ENCODE results near the gene PRDM5. TPM values are rescaled to one million over a fixed set of nuclear protein-coding genes. Genes with fewer than 3 reads are reported as not detected.

Gene PRDM5
- total RNA-seq, 2 donors from 2014 or later, result 9.2 to 9.3 TPM

DNA sequence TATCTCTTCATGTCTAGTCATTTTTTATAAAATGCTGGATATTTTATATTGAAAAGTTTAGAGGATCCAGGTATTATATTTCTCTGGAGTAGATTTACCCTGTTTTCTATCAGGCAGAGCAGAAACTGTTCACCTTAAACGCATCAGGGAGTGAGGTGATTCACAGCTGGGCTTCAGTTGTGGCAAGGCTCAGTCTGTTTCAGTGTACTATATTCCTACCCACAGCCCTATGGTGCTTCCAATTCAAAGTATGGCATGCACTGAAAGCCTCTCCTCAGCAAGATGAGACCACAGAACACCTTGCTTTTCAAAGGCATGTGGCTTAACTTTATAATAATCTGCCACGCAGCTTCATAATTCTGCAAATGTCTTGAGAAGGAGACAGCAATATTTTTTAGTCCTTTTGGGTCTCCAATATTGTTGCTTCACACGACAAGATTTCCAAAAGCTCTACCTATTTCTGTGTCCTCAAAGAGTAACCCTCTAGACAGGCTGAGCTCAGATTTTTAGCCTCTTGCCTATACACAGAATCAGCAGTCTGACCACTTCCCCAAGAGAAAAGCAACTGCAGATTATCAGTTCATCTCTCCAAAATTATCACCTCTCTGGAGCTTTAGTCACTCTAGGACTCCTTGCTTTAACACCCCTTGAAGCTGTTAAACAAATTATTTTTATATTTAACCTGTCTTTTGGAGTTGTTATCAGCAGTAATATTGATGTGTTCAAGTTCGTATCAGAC is 24.4 kb downstream of the PRDM5 start:
- TF ChIP-seq, protein P1, sequence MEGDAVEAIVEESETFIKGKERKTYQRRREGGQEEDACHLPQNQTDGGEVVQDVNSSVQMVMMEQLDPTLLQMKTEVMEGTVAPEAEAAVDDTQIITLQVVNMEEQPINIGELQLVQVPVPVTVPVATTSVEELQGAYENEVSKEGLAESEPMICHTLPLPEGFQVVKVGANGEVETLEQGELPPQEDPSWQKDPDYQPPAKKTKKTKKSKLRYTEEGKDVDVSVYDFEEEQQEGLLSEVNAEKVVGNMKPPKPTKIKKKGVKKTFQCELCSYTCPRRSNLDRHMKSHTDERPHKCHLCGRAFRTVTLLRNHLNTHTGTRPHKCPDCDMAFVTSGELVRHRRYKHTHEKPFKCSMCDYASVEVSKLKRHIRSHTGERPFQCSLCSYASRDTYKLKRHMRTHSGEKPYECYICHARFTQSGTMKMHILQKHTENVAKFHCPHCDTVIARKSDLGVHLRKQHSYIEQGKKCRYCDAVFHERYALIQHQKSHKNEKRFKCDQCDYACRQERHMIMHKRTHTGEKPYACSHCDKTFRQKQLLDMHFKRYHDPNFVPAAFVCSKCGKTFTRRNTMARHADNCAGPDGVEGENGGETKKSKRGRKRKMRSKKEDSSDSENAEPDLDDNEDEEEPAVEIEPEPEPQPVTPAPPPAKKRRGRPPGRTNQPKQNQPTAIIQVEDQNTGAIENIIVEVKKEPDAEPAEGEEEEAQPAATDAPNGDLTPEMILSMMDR (IDR thresholded peaks at IDR 0.05), result no peak

DNA sequence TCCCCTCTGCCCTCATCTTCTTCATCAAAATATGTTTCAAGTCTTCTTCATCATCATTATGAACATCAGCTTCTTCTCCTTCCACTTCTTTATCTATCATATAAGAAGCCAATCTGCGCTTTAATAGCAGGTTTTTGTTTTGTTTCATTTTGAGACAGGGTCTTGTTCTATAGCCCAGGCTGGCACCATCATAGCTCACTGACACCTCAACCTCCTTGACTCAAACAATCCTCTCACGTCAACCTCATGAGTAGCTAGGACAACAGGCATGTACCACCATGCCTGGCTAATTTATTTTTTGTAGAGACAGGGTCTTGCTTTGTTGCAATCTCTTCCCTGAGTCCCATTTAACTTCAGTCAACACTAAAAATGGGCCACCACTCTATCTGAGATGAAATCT is 27.0 kb downstream of the PRDM5 start:
- TF ChIP-seq, protein P1 (IDR thresholded peaks at IDR 0.05), result no peak
- intact Hi-C loops (cut with DNase I), result no loop called here
- DNase-seq, result no peak

More for the DNA sequence above, 24.4 kb downstream of the PRDM5 start:
- Histone ChIP-seq H3K9me3 (no peaks in the 10 kb centered on the region), H3K27me3 (no peaks in the 10 kb centered on the region), H3K4me3 (no peak overlapping the region), H3K36me3 (no peaks in the 10 kb centered on the region), H3K27ac (no peak overlapping the region), H3K9ac (ENCODE audit: low read depth in 2 of 2, low read length in 2 of 2) (no peak overlapping the region), H3K4me1 (no peaks in the 10 kb centered on the region)
- DNase-seq, result no peak
- intact Hi-C loops (cut with DNase I), result no loop called here

DNA sequence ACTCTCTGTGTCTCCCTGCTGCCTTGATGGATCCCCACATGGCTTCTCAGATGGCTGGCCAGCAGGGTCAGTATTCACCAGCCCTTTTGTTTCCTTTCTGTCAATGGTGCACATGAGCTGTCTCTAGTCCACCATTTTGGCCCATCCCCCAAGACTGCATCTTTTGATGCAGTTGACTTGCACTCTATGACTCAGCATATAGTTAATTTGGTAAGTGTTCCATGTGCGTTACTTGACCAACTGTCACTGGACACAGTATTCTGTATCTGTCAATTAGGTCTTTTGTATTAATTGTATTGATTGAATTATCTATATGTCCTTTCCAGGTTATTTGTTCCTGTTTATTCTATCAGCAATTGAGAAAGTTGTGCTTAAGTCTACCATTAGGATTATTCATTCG is 29.2 kb downstream of the PRDM5 start:
- Histone ChIP-seq H3K27me3 (no peaks in the 10 kb centered on the region), H3K9ac (ENCODE audit: low read depth in 2 of 2, low read length in 2 of 2) (no peak overlapping the region), H3K4me1 (no peaks in the 10 kb centered on the region), H3K27ac (no peak overlapping the region), H3K4me3 (no peak overlapping the region), H3K36me3 (no peaks in the 10 kb centered on the region), H3K9me3 (no peaks in the 10 kb centered on the region)
- DNase-seq, result no peak
- intact Hi-C loops (cut with DNase I), result no loop called here
- TF ChIP-seq, protein P1 (IDR thresholded peaks at IDR 0.05), result no peak

More for the DNA sequence above, 27.0 kb downstream of the PRDM5 start:
- Histone ChIP-seq H3K36me3 (no peaks in the 10 kb centered on the region), H3K4me1 (no peaks in the 10 kb centered on the region), H3K27me3 (no peaks in the 10 kb centered on the region), H3K9me3 (no peaks in the 10 kb centered on the region), H3K9ac (ENCODE audit: low read depth in 2 of 2, low read length in 2 of 2) (no peak overlapping the region), H3K27ac (no peak overlapping the region), H3K4me3 (no peak overlapping the region)

DNA sequence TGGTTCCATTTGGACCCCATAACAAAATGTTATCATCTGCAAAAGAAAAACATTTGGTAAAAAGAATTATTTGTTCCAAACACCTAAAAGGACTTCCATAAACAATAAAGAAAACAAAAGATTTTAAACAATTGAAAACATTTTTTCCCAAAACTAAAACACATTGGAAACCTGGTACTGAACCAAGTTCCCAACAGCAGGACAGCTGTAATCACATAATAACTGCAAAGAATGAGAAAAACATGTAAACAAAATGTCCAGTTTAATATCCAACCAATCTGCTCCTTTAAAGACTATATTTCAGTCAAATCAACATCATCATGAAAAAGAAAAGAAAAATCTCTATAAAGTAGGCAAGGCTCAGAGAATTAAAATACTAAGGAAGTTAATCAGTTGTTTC is 36.3 kb downstream of the PRDM5 start:
- no peak overlapping the region for H3K9ac ChIP-seq (ENCODE audit: low read depth in 2 of 2, low read length in 2 of 2)
- H3K4me1 ChIP-seq, result no peaks in the 10 kb centered on the region
- DNase-seq, result no peak
- H3K27ac ChIP-seq, result no peak overlapping the region
- H3K9me3 ChIP-seq, result no peaks in the 10 kb centered on the region
- no peaks in the 10 kb centered on the region for H3K36me3 ChIP-seq
- H3K4me3 ChIP-seq, result no peak overlapping the region
- TF ChIP-seq, protein P1 (IDR thresholded peaks at IDR 0.05), result no peak
- no peaks in the 10 kb centered on the region for H3K27me3 ChIP-seq
- intact Hi-C loops (cut with DNase I), result no loop called here

DNA sequence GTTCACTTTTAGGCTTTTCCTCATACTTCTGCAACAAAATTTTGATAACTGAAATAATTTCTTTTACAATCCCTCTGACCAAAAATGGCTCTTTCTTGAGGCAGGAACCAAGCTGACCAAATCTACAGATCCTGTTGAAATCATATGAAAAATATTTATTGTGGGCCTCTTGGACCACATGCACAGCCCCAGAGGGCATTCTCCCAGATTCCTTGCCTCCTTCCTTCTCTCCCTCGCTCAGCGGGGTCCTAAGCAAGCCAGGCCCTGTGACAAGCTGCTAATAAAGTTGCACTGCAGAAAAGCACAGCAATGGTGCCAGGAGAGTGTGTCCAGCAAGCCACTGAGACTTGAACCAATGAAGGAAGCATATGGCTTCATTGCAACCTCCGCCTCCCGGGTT is 40.7 kb downstream of the PRDM5 start:
- Histone ChIP-seq H3K9ac (ENCODE audit: low read depth in 2 of 2, low read length in 2 of 2) (no peak overlapping the region), H3K4me3 (no peak overlapping the region), H3K9me3 (no peaks in the 10 kb centered on the region), H3K27me3 (no peaks in the 10 kb centered on the region), H3K4me1 (no peaks in the 10 kb centered on the region), H3K36me3 (no peaks in the 10 kb centered on the region), H3K27ac (no peak overlapping the region)
- intact Hi-C loops (cut with DNase I), result no loop called here
- TF ChIP-seq, protein P1 (IDR thresholded peaks at IDR 0.05), result no peak
- DNase-seq, result no peak
